C4-2B (cell line): ENCODE data around the gene REELD1.

Experiments
- CTCF ChIP-seq: fragments of 450-650 bp; conservative IDR thresholded peaks from 2 replicates; pipeline ENCODE4 v1.5.1; 2017; ENCODE audit warnings: mild to moderate bottlenecking
- ZFX ChIP-seq: fragments of 450-650 bp; IDR thresholded peaks from 2 replicates; pipeline ENCODE4 v1.6.1; 2017

GRCh38 chr4:146175541-146176453 is 38.5 kb upstream of the REELD1 start, which contains the start of gene LSM6:
- TF ChIP-seq CTCF (peak; percentile 14; the same call in 1 of the 2 replicates), ZFX (peak; percentile 91)
